Cardiac fibroblast (primary cell): Measurements from ENCODE around the gene FBXO42.

Source experiments
- DNase-seq, 2 donors: peaks; one replicate each; pipeline versions ENCODE4 v3.0.0 to v3.0.0-alpha.2; 2010; ENCODE audit warnings: low read depth in 2 of 2
- H3K4me3 ChIP-seq, 2 donors: replicated peaks in 1 of 2; 1 replicate in 1 of 2; 2 replicates in 1 of 2; pipeline ENCODE4 v1.5.1; 2011; ENCODE audit warnings: low read depth in 2 of 2, low read length in 2 of 2, mild to moderate bottlenecking in 2 of 2, moderate library complexity in 1 of 2
- TF ChIP-seq, protein P1 (sequence below): IDR thresholded peaks from one replicate; pipeline ENCODE4 v1.5.1; 2011; ENCODE audit warnings: low read depth, mild to moderate bottlenecking, low read length, inconsistent platforms

FBXO42 gene

DNA sequence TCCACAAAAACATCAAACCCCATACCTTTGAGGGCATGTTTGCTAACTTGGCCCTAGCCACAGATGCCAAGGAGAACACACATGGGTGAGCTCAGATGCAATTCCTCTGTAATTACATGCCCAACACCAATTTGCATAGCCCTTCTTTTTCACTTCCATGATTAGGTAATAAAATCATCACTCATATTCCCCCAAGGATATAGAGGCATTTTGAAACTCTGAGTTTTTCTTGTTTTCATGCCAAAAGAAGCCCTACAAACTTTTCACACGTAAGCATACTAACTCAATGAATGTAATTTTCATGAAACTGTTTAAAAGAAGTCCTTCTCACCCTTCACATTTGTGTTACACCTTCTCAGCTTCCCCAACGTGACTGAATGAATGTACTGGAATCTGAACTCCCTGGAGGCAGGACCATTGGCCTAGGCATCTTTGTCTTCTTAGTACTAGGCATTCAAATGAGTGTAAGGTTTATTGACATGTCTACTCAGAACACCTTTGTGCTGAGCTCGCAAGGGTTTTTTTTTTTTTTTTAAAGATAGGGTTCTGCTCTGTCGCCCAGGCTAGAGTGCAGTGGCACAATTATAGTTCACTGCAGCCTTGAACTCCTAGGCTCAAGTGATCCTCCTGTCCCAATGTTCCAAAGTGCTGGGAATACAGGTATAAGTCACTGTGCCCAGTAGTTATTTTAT is 31.0 kb downstream of the FBXO42 start:
- TF ChIP-seq, protein P1, sequence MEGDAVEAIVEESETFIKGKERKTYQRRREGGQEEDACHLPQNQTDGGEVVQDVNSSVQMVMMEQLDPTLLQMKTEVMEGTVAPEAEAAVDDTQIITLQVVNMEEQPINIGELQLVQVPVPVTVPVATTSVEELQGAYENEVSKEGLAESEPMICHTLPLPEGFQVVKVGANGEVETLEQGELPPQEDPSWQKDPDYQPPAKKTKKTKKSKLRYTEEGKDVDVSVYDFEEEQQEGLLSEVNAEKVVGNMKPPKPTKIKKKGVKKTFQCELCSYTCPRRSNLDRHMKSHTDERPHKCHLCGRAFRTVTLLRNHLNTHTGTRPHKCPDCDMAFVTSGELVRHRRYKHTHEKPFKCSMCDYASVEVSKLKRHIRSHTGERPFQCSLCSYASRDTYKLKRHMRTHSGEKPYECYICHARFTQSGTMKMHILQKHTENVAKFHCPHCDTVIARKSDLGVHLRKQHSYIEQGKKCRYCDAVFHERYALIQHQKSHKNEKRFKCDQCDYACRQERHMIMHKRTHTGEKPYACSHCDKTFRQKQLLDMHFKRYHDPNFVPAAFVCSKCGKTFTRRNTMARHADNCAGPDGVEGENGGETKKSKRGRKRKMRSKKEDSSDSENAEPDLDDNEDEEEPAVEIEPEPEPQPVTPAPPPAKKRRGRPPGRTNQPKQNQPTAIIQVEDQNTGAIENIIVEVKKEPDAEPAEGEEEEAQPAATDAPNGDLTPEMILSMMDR = no peak
- no peak overlapping the region for H3K4me3 ChIP-seq
- peak; percentile 44 to 75 for DNase-seq

DNA sequence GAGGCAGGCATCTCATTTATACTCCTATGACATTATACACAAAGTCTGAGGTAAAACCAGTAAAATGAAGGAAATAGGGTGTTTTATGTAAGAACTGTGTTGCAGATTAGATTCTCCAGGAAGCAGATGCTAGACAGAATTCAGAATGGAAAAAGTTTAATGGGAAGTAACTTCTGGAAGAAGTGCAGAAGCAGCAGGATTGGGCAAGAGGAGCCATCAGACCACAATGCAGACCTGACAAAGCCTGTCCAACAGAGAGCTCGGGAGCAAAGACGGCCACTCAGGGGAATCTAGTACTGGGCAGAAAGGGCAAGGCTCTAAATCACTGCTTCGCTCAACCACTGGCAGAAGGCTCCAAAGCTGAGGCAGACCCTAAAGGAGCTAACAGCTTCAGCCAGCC is 33.7 kb downstream of the FBXO42 start:
- DNase-seq = peak; percentile 8 to 50
- TF ChIP-seq, protein P1 = no peak
- no peak overlapping the region for H3K4me3 ChIP-seq

DNA sequence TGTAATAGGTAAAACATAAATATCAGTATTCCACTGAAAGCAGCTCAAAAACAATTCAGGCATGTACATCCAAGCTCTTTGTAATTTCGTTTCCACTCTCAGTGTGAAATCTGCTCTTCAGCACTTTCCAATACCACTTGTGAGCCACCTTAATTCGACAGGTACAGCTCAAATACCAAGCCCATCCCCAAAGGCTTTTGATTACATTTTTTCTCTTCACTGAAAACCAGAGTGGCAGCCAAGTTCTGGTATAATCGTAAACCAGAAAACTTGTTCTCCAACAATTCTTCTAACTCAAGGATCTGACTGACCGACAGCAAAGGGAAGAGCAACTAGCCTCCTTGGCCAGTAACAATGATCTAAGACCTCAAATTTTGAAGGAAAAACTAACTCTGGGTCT is 36.8 kb downstream of the FBXO42 start:
- DNase-seq = no peak
- TF ChIP-seq, protein P1 = no peak
- no peak overlapping the region for H3K4me3 ChIP-seq

DNA sequence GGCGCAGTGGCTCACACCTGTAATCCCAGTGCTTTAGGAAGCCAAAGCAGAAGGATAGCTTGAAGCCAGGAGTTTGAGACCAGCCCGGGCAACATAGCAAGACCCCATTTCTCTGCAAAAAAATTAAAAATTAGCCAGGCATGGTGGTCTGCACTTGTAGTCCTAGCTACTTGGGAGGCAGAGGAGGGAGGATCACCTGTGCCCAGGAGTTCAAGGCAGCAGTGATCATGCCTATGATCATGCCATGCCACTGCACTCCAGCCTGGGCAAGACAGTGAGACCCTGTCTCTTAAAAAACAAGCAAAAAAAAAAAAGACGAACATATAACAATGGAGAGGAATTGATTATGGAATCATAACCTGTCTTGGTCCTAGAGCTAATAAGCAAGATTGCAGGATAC is 45.1 kb downstream of the FBXO42 start:
- no peak for DNase-seq
- no peak overlapping the region for H3K4me3 ChIP-seq
- TF ChIP-seq, protein P1 = no peak

DNA sequence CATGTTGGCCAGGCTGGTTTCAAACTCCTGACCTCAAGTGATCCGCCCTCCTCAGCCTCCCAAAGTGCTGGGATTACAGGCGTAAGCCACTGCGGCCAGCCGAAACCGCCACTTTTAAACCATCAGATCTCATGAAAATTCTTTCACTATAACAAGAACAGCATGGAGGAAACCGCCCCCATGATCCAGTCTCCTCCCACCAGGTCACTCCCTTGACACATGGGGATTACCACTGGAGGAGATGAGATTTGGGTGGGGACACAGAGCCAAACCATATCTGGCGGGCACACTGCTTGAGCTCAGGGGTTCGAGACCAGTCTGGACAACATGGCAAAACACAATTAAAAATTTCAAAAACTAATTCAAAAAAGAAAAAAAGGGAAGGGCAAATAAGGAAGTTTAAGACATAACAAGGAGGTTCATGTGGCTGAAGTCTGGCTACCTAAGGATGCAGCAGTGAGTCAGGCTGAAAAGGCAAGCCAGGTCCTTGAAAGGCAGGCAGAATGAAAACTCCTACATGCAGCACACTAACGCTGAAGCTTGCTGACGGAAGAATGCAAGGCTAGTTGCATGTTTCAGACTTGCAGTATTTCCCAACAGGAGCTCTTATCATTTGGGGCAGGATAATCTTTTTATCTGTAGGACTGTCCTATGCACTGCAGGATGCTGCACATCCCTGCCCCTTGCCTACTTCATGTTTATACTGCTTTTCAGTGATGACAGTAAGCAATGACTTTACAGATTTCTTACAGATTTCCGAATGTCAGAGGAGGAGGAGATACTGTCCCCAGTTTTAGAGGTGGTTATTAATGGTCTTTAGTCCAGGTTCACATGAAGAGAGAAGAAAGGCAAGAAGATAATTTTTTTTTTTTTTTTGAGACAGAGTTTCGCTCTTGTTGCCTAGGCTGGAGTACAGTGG is 49.3 kb downstream of the FBXO42 start:
- no peak for DNase-seq
- TF ChIP-seq, protein P1 = no peak

DNA sequence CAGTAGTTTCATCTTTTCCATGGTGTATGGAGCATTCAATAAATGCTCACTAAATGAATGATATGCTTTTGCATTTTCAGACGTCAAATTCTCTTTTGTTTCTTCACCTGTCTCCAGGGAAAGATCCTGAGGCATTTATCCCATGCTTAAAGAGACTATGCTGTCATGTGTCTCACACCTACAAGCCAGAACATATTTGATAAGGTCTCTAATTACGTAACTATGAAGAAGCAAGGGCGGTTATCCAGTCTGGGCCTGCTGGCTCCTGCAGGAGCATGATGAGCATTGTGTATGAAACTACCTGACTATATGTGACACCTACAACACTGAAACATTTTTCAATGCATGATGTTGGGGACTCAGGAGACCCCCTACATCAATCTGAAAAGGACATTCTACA is 51.8 kb downstream of the FBXO42 start:
- H3K4me3 ChIP-seq = no peak overlapping the region
- no peak for DNase-seq
- TF ChIP-seq, protein P1 = no peak

More for the DNA sequence above, 49.3 kb downstream of the FBXO42 start:
- no peak overlapping the region for H3K4me3 ChIP-seq
